GM21447 (cell line): Measurements from ENCODE around the gene NTS.

Experiments
- ATAC-seq: cut with Tn5 transposase; IDR thresholded peaks from one replicate; pipeline ENCODE4 v1.9.1; 2021; ENCODE audit not compliant: unreplicated experiment

NTS gene

DNA sequence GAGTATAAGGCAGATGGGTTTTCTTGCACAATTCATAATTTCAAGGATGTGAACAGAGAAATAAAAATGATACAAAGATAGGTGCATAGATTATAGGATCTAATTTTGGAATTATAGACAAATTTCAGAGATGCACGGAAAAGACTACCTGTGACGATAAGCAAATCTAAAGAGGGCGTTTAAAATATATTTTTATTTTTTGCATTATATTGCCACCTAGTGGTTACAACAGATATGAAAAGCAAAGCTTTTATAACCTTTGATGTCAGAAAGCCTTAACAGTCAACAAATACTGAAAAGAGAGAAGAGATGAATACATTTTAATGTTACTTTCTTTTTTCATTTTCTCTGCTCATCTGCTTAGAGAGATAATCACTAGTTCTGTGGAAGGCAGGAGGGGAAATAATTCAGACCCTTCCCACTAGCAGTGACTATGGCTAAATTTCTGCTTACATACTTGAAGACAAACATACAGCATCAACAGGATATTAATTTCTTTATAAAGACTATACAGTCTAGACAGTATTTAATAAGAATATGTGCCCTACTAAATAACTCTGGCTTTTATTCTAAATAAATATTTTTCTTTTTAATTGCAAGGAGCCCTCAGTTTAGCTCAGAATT lies 46.3 kb downstream of the NTS start:
- no peak for ATAC-seq

DNA sequence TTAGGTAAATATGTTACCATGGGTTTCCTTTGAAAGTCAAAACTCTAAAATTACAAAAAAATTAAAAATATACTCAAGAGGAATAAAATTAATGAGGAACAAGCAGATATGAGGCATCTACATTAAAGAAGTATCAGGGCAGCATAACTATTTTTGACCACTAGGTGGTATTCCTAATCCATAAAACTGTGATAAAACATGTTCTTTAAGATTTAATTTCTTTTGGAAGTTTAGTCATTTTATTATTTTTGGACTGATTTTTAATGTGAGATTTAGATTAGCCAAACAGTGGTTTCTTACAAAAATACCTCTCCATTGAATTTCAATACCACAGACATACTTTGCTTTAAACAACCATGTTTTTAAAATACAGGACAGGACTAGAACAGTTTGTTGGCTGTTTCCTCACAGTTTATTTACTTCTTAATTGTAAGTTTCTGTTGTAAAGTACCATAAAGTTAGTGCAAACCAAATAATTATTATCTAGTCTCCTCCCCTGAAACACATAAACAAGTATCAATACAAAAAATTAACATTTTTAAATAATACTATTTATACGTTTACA lies 49.8 kb downstream of the NTS start:
- no peak for ATAC-seq

DNA sequence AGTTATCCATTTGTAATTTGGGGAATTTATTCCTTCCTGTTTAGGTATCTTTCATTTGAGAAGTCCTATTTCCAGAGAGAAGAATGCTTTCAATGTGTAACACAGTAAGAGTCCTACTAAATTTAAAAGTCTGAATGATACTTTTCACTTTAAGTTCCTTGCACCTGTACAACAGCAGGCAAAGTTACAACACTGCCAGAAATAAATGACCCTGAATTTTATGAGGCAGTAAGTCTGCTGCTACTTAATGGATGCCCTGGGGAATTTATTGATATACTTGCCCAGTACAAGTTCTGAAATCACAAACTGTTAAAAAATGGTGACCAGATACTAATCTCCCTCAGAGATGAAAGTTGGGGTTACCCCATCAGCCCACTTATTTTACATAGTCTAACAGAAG lies 53.1 kb downstream of the NTS start:
- no peak for ATAC-seq
